Forelimb muscle (tissue), 1 donor: ENCODE results near the gene NOX5. TPM values are rescaled to one million over a fixed set of nuclear protein-coding genes. Genes with fewer than 3 reads are reported as not detected.
"Not testable (repeated sequence)": the region's sequence is repeated elsewhere in the genome, so short reads cannot be mapped to it uniquely, and the experiment has no call there.

ENCODE experiments used
- DNase-seq: peaks from one replicate; pipeline ENCODE4 v3.0.0-alpha.2; 2013; ENCODE audit warnings: low read depth
- polyA plus RNA-seq: library from polyadenylated mRNA; unstranded; fragments of 120-200 nt; gene quantifications from one replicate; pipeline ENCODE4 v1.2.1, GENCODE V29; 2013; ENCODE audit not compliant: insufficient read length

NOX5 gene
- polyA plus RNA-seq: 0.24 TPM

- DNase-seq: no peak
These were observed at the start of gene NOX5 for GRCh38 chr15:69014454-69014853. NOX5 (plus strand) TSS chr15:69014695; CDS start chr15:69014736, 41 bp downstream.

GRCh38 chr15:68966996-68967395 lies 47.5 kb upstream of the NOX5 start:
- no peak for DNase-seq

- DNase-seq: no peak
These were observed 46.5 kb upstream of the NOX5 start for GRCh38 chr15:68967948-68968347.

GRCh38 chr15:68969298-68969697 lies 45.2 kb upstream of the NOX5 start:
- no peak for DNase-seq

GRCh38 chr15:68972201-68973065 lies 42.1 kb upstream of the NOX5 start:
- no peak for DNase-seq

GRCh38 chr15:68975651-68976160 lies 38.8 kb upstream of the NOX5 start:
- DNase-seq: not testable (repeated sequence)

- DNase-seq: not testable (repeated sequence)
These were observed 37.1 kb upstream of the NOX5 start for GRCh38 chr15:68977426-68977825.

GRCh38 chr15:68979006-68979405 lies 35.5 kb upstream of the NOX5 start:
- DNase-seq: no peak

- no peak for DNase-seq
These were observed 34.7 kb upstream of the NOX5 start for GRCh38 chr15:68979816-68980215.

GRCh38 chr15:68980786-68981185 lies 33.7 kb upstream of the NOX5 start:
- no peak for DNase-seq

- no peak for DNase-seq
These were observed 32.6 kb upstream of the NOX5 start for GRCh38 chr15:68981941-68982340.

- DNase-seq: no peak
These were observed 31.4 kb upstream of the NOX5 start for GRCh38 chr15:68982976-68983563.

- DNase-seq: no peak
These were observed 30.5 kb upstream of the NOX5 start for GRCh38 chr15:68983961-68984481.

- DNase-seq: no peak
These were observed 29.9 kb upstream of the NOX5 start for GRCh38 chr15:68984586-68984985.

- DNase-seq: no peak
These were observed 29.1 kb upstream of the NOX5 start for GRCh38 chr15:68985361-68985891.

- DNase-seq: no peak
These were observed 28.2 kb upstream of the NOX5 start for GRCh38 chr15:68986322-68986721.

GRCh38 chr15:68987120-68987519 lies 27.4 kb upstream of the NOX5 start:
- DNase-seq: no peak

- no peak for DNase-seq
These were observed 26.8 kb upstream of the NOX5 start for GRCh38 chr15:68987676-68988075.

GRCh38 chr15:68989541-68990230 lies 24.8 kb upstream of the NOX5 start:
- no peak for DNase-seq

GRCh38 chr15:68990231-68990991 lies 24.1 kb upstream of the NOX5 start:
- DNase-seq: no peak

- DNase-seq: no peak
These were observed 23.4 kb upstream of the NOX5 start for GRCh38 chr15:68990992-68991500.
